ENCODE measurements around the gene RYR3.

Gene RYR3

DNA sequence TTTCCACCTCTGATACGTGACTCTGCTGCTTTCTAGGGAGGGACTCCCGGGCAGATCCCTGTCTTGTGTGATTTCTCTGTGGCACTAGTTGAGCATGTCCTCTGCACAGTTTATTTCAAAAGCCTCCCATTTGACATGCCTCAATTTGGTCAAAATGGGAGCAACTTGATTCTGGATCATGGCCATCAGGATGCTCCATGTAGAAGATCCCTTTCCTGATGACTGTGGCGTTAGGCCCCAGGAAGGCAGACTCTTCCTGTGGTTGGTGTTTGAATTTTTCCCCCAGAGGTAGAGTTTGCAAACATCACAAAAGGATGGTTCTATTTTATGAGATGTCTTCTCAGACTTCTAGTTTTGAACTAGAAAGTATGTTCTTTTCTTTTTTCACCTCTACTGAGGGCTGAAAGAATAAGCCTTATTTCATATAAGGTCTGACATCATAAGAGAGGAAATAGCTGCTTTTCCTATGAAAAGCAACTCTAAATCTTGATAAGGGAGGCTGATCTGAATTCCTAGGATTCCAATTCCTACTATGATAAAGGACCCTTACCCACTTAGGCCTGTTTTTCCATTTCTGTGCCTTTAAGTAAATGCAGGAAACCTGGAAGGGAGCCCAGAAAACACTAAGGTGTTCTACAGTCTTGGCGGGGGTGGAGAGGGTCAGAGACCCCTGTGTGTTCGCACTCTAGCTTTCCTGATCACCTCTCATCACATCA is 413.7 kb downstream of the RYR3 start:
- ChIA-PET CTCF (interaction anchor here (0.7 to 2.3 kb wide), 2 partner anchors 10 to 14 kb away, joined by 3 to 14 read pairs; no protein-coding TSS in a partner anchor), POLR2A (interaction anchor here (0.6 kb wide), 1 partner anchor 19 kb away, joined by 3 read pairs; no protein-coding TSS in a partner anchor)
- Histone ChIP-seq H3K27ac (ENCODE audit: insufficient read depth in 1 of 2, low read depth in 1 of 2, low read length in 2 of 2, poor library complexity in 1 of 2, severe bottlenecking in 2 of 2) (no peak overlapping the region), H3K4me1 (ENCODE audit: control extremely low read depth in 1 of 4, control insufficient read depth in 4 of 4, insufficient read depth in 4 of 4, low read length in 3 of 4) (peaks cover 0 to 8% (median 0%) of the 10 kb centered on the region in 4 experiments), H3K36me3 (ENCODE audit: control insufficient read depth in 4 of 4, insufficient read depth in 4 of 4, low read length in 3 of 4) (no peaks in the 10 kb centered on the region), H3K9me3 (ENCODE audit: control extremely low read depth in 1 of 5, control insufficient read depth in 4 of 5, insufficient read depth in 2 of 5, low read depth in 1 of 5, low read length in 4 of 5) (no peaks in the 10 kb centered on the region), H3K4me3 (ENCODE audit: control insufficient read depth in 1 of 7, extremely low read depth in 1 of 7, insufficient read depth in 4 of 7, low read depth in 2 of 7, low read length in 6 of 7) (no peak overlapping the region), H3K27me3 (replicated peaks in 2 of 5; ENCODE audit: control insufficient read depth in 4 of 5, insufficient read depth in 5 of 5, low read length in 4 of 5) (no peaks in the 10 kb centered on the region)
- DNase-seq = no peak
- WGBS (ENCODE audit: insufficient coverage) = 97% methylated on average over 2 of the region's 5 CpGs

DNA sequence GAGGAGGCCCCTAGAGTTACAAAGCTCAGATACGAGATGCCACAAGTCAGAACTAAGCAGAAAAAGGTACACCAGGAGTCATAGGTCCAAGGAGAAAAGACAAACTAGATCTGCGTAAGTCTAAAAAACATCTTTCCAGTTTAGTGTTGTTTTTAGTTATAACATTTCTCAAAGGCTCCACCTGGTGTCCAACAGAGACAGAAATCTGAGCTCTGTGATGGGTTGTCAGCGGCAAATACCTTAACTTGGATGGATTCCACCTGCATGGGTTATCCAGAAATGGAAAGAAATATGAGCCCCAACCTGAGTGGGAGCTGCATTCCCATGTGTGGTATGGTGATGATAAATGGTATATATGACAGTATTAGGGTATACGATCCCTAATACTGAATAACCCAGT is 418.9 kb downstream of the RYR3 start:
- peak; percentile 10 to 37 (median 31) for DNase-seq
- 100% methylated on average over 3 of the region's 4 CpGs for WGBS (ENCODE audit: insufficient coverage)
- H3K4me1 ChIP-seq (ENCODE audit: control extremely low read depth in 1 of 4, control insufficient read depth in 4 of 4, insufficient read depth in 4 of 4, low read length in 3 of 4) = no peaks in the 10 kb centered on the region
- no peaks in the 10 kb centered on the region for H3K27me3 ChIP-seq (replicated peaks in 2 of 5; ENCODE audit: control insufficient read depth in 4 of 5, insufficient read depth in 5 of 5, low read length in 4 of 5)
- H3K4me3 ChIP-seq (ENCODE audit: control insufficient read depth in 1 of 7, extremely low read depth in 1 of 7, insufficient read depth in 4 of 7, low read depth in 2 of 7, low read length in 6 of 7) = no peak overlapping the region
- no peaks in the 10 kb centered on the region for H3K36me3 ChIP-seq (ENCODE audit: control insufficient read depth in 4 of 4, insufficient read depth in 4 of 4, low read length in 3 of 4)
- CTCF ChIA-PET = interaction anchor here (0.9 to 1.9 kb wide), 6 partner anchors 28 to 497 kb away, joined by 3 to 8 read pairs (median 4); no protein-coding TSS in a partner anchor
- H3K27ac ChIP-seq (ENCODE audit: insufficient read depth in 1 of 2, low read depth in 1 of 2, low read length in 2 of 2, poor library complexity in 1 of 2, severe bottlenecking in 2 of 2) = no peak overlapping the region
- POLR2A ChIA-PET = no interaction called here
- H3K9me3 ChIP-seq (ENCODE audit: control extremely low read depth in 1 of 5, control insufficient read depth in 4 of 5, insufficient read depth in 2 of 5, low read depth in 1 of 5, low read length in 4 of 5) = no peaks in the 10 kb centered on the region

- H3K27me3 ChIP-seq (replicated peaks in 2 of 5; ENCODE audit: control insufficient read depth in 4 of 5, insufficient read depth in 5 of 5, low read length in 4 of 5) = no peaks in the 10 kb centered on the region
- no peak overlapping the region for H3K4me3 ChIP-seq (ENCODE audit: control insufficient read depth in 1 of 7, extremely low read depth in 1 of 7, insufficient read depth in 4 of 7, low read depth in 2 of 7, low read length in 6 of 7)
- no peaks in the 10 kb centered on the region for H3K9me3 ChIP-seq (ENCODE audit: control extremely low read depth in 1 of 5, control insufficient read depth in 4 of 5, insufficient read depth in 2 of 5, low read depth in 1 of 5, low read length in 4 of 5)
- H3K36me3 ChIP-seq (ENCODE audit: control insufficient read depth in 4 of 4, insufficient read depth in 4 of 4, low read length in 3 of 4) = no peaks in the 10 kb centered on the region
- POLR2A ChIA-PET = no interaction called here
- H3K27ac ChIP-seq (ENCODE audit: insufficient read depth in 1 of 2, low read depth in 1 of 2, low read length in 2 of 2, poor library complexity in 1 of 2, severe bottlenecking in 2 of 2) = no peak overlapping the region
- WGBS (ENCODE audit: insufficient coverage) = 94% methylated on average over 2 of the region's 4 CpGs
- no peaks in the 10 kb centered on the region for H3K4me1 ChIP-seq (ENCODE audit: control extremely low read depth in 1 of 4, control insufficient read depth in 4 of 4, insufficient read depth in 4 of 4, low read length in 3 of 4)
- CTCF ChIA-PET = interaction anchor here (1.3 to 1.6 kb wide), 3 partner anchors 30 to 495 kb away, joined by 3 to 6 read pairs (median 4); no protein-coding TSS in a partner anchor
- no peak for DNase-seq
These were observed 420.0 kb downstream of the RYR3 start for GRCh38 chr15:33730815-33731214.

DNA sequence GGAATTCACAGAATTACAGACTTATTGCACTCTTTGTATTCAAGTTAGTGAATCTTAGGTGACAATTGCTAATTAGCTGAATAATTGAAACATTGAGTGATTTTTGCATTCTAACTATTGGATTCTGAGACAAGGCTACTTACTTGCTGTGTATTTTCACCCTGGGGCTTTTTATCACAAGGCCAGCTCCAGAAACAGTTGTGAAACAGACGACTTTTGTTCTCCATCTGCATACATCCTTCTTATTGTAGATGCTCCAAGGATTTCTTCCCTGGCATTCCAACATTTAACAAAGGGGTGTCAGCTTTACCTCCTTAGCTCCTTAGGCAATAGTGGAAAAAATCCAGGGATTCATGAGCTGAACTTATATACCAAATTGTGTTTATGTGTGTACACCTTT is 424.4 kb downstream of the RYR3 start:
- H3K27me3 ChIP-seq (replicated peaks in 2 of 5; ENCODE audit: control insufficient read depth in 4 of 5, insufficient read depth in 5 of 5, low read length in 4 of 5) = no peaks in the 10 kb centered on the region
- H3K9me3 ChIP-seq (ENCODE audit: control extremely low read depth in 1 of 5, control insufficient read depth in 4 of 5, insufficient read depth in 2 of 5, low read depth in 1 of 5, low read length in 4 of 5) = no peaks in the 10 kb centered on the region
- H3K4me1 ChIP-seq (ENCODE audit: control extremely low read depth in 1 of 4, control insufficient read depth in 4 of 4, insufficient read depth in 4 of 4, low read length in 3 of 4) = no peaks in the 10 kb centered on the region
- DNase-seq = no peak
- CTCF ChIA-PET = interaction anchor here (0.6 to 4.0 kb wide), 18 partner anchors 10 to 499 kb away, joined by 3 to 31 read pairs (median 4); partner anchors contain the start of gene CHRM5
- no peak overlapping the region for H3K4me3 ChIP-seq (ENCODE audit: control insufficient read depth in 1 of 7, extremely low read depth in 1 of 7, insufficient read depth in 4 of 7, low read depth in 2 of 7, low read length in 6 of 7)
- POLR2A ChIA-PET = no interaction called here
- H3K27ac ChIP-seq (ENCODE audit: insufficient read depth in 1 of 2, low read depth in 1 of 2, low read length in 2 of 2, poor library complexity in 1 of 2, severe bottlenecking in 2 of 2) = no peak overlapping the region
- H3K36me3 ChIP-seq (ENCODE audit: control insufficient read depth in 4 of 4, insufficient read depth in 4 of 4, low read length in 3 of 4) = no peaks in the 10 kb centered on the region
- WGBS (ENCODE audit: insufficient coverage) = 50% methylated on average over 1 of the region's 1 CpG

DNA sequence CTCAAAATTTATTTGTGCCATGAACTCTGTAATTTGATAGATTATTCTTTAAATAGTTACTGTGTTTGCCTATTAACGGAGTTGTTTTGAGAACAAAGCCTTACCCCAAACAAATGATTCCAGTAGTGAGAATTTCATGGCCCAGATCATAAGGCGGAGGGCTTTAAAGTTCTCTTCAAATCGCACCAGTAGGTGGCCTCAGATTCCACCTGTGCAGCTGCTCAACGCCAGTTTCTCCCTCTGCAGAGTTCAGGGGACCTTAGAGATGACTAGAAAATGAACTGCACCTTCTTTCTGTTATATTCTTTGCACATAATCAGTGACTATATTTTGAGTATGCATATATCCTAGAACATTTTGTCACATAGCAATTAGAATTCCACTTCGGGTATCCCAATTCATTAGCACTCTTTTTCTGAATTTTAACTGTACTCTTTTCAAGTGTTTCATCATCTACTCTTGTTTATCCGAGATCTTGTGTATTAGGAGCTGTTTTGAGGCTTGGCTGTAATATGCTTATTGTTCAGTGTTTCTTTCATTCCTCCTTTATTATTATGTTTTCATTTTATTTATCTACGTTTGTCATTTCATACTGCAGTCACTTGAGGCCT is 425.0 kb downstream of the RYR3 start:
- 41% methylated on average over 2 of the region's 7 CpGs for WGBS (ENCODE audit: insufficient coverage)

DNA sequence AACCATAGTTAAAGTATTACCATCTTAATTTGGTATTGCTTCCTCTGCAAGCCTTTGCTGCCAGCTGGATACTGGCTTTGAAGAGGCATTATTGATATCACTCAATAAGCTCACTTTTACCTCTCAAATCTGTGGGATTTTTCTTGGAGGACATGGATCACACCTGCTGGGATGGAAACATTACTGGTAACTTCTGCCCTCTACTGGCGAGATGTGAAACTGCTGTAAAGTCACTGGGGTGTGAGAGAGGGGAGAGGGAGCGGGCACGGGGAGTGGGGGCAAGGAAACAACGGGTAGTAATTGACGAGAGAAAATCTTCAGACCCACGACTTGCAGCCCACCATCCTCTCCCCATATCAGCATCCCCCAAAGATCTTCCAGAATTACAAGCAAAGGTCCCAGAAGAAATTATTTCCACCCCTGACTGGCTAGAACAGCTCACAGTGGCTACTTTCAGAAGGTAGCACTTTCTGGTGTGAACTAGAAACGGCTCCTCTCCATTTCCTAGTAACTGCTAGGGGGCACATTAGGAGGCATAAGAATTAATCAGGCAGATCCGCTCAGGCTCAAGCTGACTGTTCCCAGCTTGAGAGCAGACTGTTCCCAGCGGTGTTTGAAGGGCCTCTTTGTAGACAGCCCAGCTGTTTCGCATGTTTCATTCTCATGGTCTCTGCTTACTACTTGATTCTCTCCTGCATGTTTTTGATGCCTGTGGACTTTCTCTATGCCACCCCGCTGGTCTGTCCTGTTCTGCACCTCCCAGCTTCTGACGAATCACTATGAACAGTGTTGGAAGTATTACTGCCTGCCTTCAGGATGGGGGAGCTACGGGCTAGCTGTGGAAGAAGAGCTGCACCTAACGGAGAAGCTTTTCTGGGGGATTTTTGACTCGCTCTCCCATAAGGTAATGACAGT is 427.2 kb downstream of the RYR3 start:
- Histone ChIP-seq H3K4me3 (ENCODE audit: control insufficient read depth in 1 of 7, extremely low read depth in 1 of 7, insufficient read depth in 4 of 7, low read depth in 2 of 7, low read length in 6 of 7) (no peak overlapping the region), H3K27ac (ENCODE audit: insufficient read depth in 1 of 2, low read depth in 1 of 2, low read length in 2 of 2, poor library complexity in 1 of 2, severe bottlenecking in 2 of 2) (no peak overlapping the region), H3K4me1 (ENCODE audit: control extremely low read depth in 1 of 4, control insufficient read depth in 4 of 4, insufficient read depth in 4 of 4, low read length in 3 of 4) (no peaks in the 10 kb centered on the region), H3K36me3 (ENCODE audit: control insufficient read depth in 4 of 4, insufficient read depth in 4 of 4, low read length in 3 of 4) (no peaks in the 10 kb centered on the region), H3K9me3 (ENCODE audit: control extremely low read depth in 1 of 5, control insufficient read depth in 4 of 5, insufficient read depth in 2 of 5, low read depth in 1 of 5, low read length in 4 of 5) (no peaks in the 10 kb centered on the region), H3K27me3 (replicated peaks in 2 of 5; ENCODE audit: control insufficient read depth in 4 of 5, insufficient read depth in 5 of 5, low read length in 4 of 5) (no peaks in the 10 kb centered on the region)
- WGBS (ENCODE audit: insufficient coverage) = 70% methylated on average over 12 of the region's 15 CpGs
- ChIA-PET POLR2A (no interaction called here), CTCF (interaction anchor here (0.6 to 4.0 kb wide), 9 partner anchors 10 to 255 kb away, joined by 3 to 31 read pairs (median 3); partner anchors contain the start of gene CHRM5)
- DNase-seq = peak; percentile 22 to 39 (median 31)

More for the DNA sequence above, 425.0 kb downstream of the RYR3 start:
- no peak overlapping the region for H3K27ac ChIP-seq (ENCODE audit: insufficient read depth in 1 of 2, low read depth in 1 of 2, low read length in 2 of 2, poor library complexity in 1 of 2, severe bottlenecking in 2 of 2)
- no peaks in the 10 kb centered on the region for H3K4me1 ChIP-seq (ENCODE audit: control extremely low read depth in 1 of 4, control insufficient read depth in 4 of 4, insufficient read depth in 4 of 4, low read length in 3 of 4)
- H3K36me3 ChIP-seq (ENCODE audit: control insufficient read depth in 4 of 4, insufficient read depth in 4 of 4, low read length in 3 of 4) = no peaks in the 10 kb centered on the region
- peak; percentile 34 to 62 (median 58) for DNase-seq
- H3K9me3 ChIP-seq (ENCODE audit: control extremely low read depth in 1 of 5, control insufficient read depth in 4 of 5, insufficient read depth in 2 of 5, low read depth in 1 of 5, low read length in 4 of 5) = no peaks in the 10 kb centered on the region
- ChIA-PET POLR2A (no interaction called here), CTCF (interaction anchor here (0.9 to 4.0 kb wide), 20 partner anchors 9 to 507 kb away, joined by 3 to 31 read pairs (median 5); partner anchors contain the start of gene CHRM5)
- H3K27me3 ChIP-seq (replicated peaks in 2 of 5; ENCODE audit: control insufficient read depth in 4 of 5, insufficient read depth in 5 of 5, low read length in 4 of 5) = no peaks in the 10 kb centered on the region
- H3K4me3 ChIP-seq (ENCODE audit: control insufficient read depth in 1 of 7, extremely low read depth in 1 of 7, insufficient read depth in 4 of 7, low read depth in 2 of 7, low read length in 6 of 7) = no peak overlapping the region
